Endodermal cell (in vitro differentiated cells): ENCODE results near the gene DCUN1D1. TPM values are rescaled to one million over a fixed set of nuclear protein-coding genes. Genes with fewer than 3 reads are reported as not detected.

ENCODE experiments used
- DNase-seq: peaks from one replicate; pipeline ENCODE4 v3.0.0-alpha.2; 2017
- H3K27ac ChIP-seq: 2 replicates; pipeline ENCODE4 v1.5.1; 2013; ENCODE audit warnings: mild to moderate bottlenecking, low read depth, low read length, moderate library complexity
- H3K27me3 ChIP-seq: 2 replicates; pipeline ENCODE4 v1.6.1; 2013; ENCODE audit warnings: mild to moderate bottlenecking, low read length, moderate library complexity; ENCODE audit not compliant: insufficient read depth, control insufficient read depth, poor library complexity, severe bottlenecking
- H3K36me3 ChIP-seq: 2 replicates; pipeline ENCODE4 v1.7.0; 2013; ENCODE audit warnings: mild to moderate bottlenecking, low read length, moderate library complexity; ENCODE audit not compliant: control insufficient read depth, insufficient read depth
- H3K4me1 ChIP-seq: one replicate; pipeline ENCODE4 v1.7.0; 2013; ENCODE audit warnings: low read length; ENCODE audit not compliant: control insufficient read depth, insufficient read depth
- H3K4me3 ChIP-seq: 2 replicates; pipeline ENCODE4 v1.5.1; 2013; ENCODE audit warnings: mild to moderate bottlenecking, low read length, moderate library complexity
- H3K9ac ChIP-seq: 2 replicates; pipeline ENCODE4 v1.6.1; 2013; ENCODE audit warnings: mild to moderate bottlenecking, low read length, moderate library complexity; ENCODE audit not compliant: poor library complexity, severe bottlenecking; ENCODE audit errors: extremely low read depth
- H3K9me3 ChIP-seq: 2 replicates; pipeline ENCODE4 v1.6.1; 2013; ENCODE audit warnings: mild to moderate bottlenecking, low read length, moderate library complexity; ENCODE audit not compliant: control insufficient read depth
- H3K27ac Mint-ChIP-seq: 2 replicates; pipeline ENCODE4 v1.8.0; 2020; ENCODE audit warnings: mixed read lengths
- H3K27me3 Mint-ChIP-seq: 2 replicates; pipeline ENCODE4 v1.8.0; 2021; ENCODE audit warnings: mild to moderate bottlenecking, mixed read lengths; ENCODE audit not compliant: insufficient read depth
- H3K36me3 Mint-ChIP-seq: 2 replicates; pipeline ENCODE4 v1.8.0; 2020; ENCODE audit warnings: low read depth, mixed read lengths
- H3K4me1 Mint-ChIP-seq: 2 replicates; pipeline ENCODE4 v1.8.0; 2020; ENCODE audit warnings: mixed read lengths
- H3K4me3 Mint-ChIP-seq: 2 replicates; pipeline ENCODE4 v1.8.0; 2020; ENCODE audit warnings: mild to moderate bottlenecking, moderate library complexity, mixed read lengths
- H3K9me3 Mint-ChIP-seq: 2 replicates; pipeline ENCODE4 v1.8.0; 2020; ENCODE audit warnings: mild to moderate bottlenecking, mixed read lengths
- CTCF ChIP-seq: fragments of 200-600 bp; sonication (generic); conservative IDR thresholded peaks from 2 replicates; pipeline ENCODE4 v1.5.0; 2021; ENCODE audit warnings: antibody characterized with exemption, mild to moderate bottlenecking
- WGBS, 2 experiments: methylation state at CpG; one replicate each; pipeline versions ENCODE4 v1.1.5 to v1.1.7; 2013; ENCODE audit warnings: missing lambda C conversion rate in 2 of 2, mixed read lengths in 1 of 2; ENCODE audit not compliant: insufficient coverage in 1 of 2, insufficient read length in 1 of 2; 5-methylcytosine and 5-hydroxymethylcytosine counted together
- total RNA-seq, 2 donors: library from RNA; stranded (reverse); fragmentation: NEBNext Ultra II Directional in 1 of 2; extraction: Animal tissue kit (Norgen Biotek cat#: 25700) in 1 of 2; gene quantifications; 2 replicates in 1 of 2; 3 replicates in 1 of 2; pipeline ENCODE4 v1.2.1, GENCODE V29; 2021

Gene DCUN1D1
- total RNA-seq, 2 donors from 2014 or later = 59.6 to 65.6 TPM

DNA sequence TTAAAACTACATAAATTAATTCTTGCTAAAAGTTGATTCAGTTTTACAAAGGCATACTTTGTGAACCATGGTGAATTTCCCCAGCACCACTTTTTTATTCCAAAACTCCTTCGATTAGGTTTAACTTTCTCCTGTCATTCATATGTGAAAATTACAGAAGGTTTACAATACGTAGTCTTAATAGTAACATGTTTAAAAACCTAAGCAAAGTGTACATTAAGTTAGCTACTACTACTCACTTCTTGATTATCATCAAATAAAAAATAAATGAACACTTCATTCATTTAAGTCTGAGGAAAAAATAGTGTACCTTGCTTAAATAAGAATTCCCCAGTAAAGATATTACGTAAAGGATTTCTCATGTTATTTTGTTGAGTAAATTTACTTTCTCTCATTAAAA, 38.6 kb downstream of the DCUN1D1 start:
- Mint-ChIP-seq H3K4me1 (peaks cover 46% of the 10 kb centered on the region), H3K27me3 (no peaks in the 10 kb centered on the region), H3K9me3 (no peaks in the 10 kb centered on the region), H3K4me3 (no peak overlapping the region), H3K36me3 (peaks cover 24% of the 10 kb centered on the region), H3K27ac (no peak overlapping the region)
- Histone ChIP-seq H3K4me1 (peaks cover 12% of the 10 kb centered on the region), H3K36me3 (peaks cover 24% of the 10 kb centered on the region), H3K9me3 (no peaks in the 10 kb centered on the region), H3K27ac (no peak overlapping the region), H3K27me3 (no peaks in the 10 kb centered on the region), H3K9ac (no peak overlapping the region), H3K4me3 (no peak overlapping the region)
- TF ChIP-seq CTCF = no peak
- WGBS, 2 experiments = 97% methylated on average over 2 of the region's 3 CpGs; no CpG with 5 or more reads in 1 of the 2 experiments
- no peak for DNase-seq

DNA sequence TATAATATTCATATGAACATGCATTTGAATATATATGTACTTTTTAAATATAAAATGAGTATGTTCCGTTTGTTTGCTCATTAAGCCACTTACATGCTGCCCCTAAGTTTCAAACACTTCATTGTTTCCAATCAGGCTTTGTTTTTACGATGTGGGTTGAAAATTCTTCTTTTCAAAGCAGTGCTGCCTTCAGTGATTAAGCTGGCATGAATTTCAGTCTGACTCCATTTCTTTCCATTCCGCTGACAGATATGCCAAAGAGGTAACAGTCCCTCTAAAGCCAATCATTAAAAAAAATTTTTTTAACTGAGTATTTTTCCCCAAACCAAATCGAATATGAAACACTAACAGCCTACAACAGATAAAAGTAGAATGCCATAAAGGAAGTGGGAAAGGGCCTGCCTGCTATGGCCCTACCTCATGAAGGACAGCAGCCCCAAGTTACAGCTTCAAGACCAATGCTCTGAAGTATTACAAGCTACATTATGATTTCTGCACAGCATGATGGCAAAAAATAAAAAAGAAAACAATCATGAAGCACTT, 40.0 kb downstream of the DCUN1D1 start:
- Mint-ChIP-seq H3K4me1 (peaks cover 56% of the 10 kb centered on the region), H3K36me3 (peaks cover 11% of the 10 kb centered on the region), H3K4me3 (no peak overlapping the region), H3K27ac (peak overlapping the region; percentile 74), H3K9me3 (no peaks in the 10 kb centered on the region), H3K27me3 (no peaks in the 10 kb centered on the region)
- DNase-seq = no peak
- peaks cover 20% of the 10 kb centered on the region for H3K4me1 ChIP-seq
- WGBS, 2 experiments = 85 to 100% methylated on average over 2 to 4 of the region's 4 CpGs
- H3K4me3 ChIP-seq = no peak overlapping the region
- H3K9me3 ChIP-seq = no peaks in the 10 kb centered on the region
- TF ChIP-seq CTCF = no peak
- no peaks in the 10 kb centered on the region for H3K27me3 ChIP-seq
- no peak overlapping the region for H3K27ac ChIP-seq
- no peak overlapping the region for H3K9ac ChIP-seq
- peaks cover 11% of the 10 kb centered on the region for H3K36me3 ChIP-seq

GRCh38 chr3:182937293-182938051, 42.9 kb downstream of the DCUN1D1 start:
- H3K9ac ChIP-seq = no peak overlapping the region
- 60% methylated on average over 2 to 3 of the region's 3 CpGs for WGBS, 2 experiments
- no peaks in the 10 kb centered on the region for H3K27me3 Mint-ChIP-seq
- peaks cover 1% of the 10 kb centered on the region for H3K36me3 ChIP-seq
- TF ChIP-seq CTCF = no peak
- peaks cover 6% of the 10 kb centered on the region for H3K9me3 ChIP-seq
- no peak overlapping the region for H3K27ac Mint-ChIP-seq
- peak overlapping the region; percentile 22 for H3K4me3 Mint-ChIP-seq
- peaks cover 20% of the 10 kb centered on the region for H3K4me1 ChIP-seq
- H3K27ac ChIP-seq = no peak overlapping the region
- peaks cover 9% of the 10 kb centered on the region for H3K36me3 Mint-ChIP-seq
- H3K9me3 Mint-ChIP-seq = peaks cover 7% of the 10 kb centered on the region
- no peak for DNase-seq
- H3K4me1 Mint-ChIP-seq = peaks cover 50% of the 10 kb centered on the region
- H3K27me3 ChIP-seq = no peaks in the 10 kb centered on the region
- peak overlapping the region; percentile 21 for H3K4me3 ChIP-seq
